Neural progenitor cell (in vitro differentiated cells): ENCODE measurements around the gene ZC3H10. TPM values are rescaled to one million over a fixed set of nuclear protein-coding genes. Genes with fewer than 3 reads are reported as not detected.

Source experiments
- DNase-seq: peaks from one replicate; pipeline ENCODE4 v3.0.0-alpha.2; 2016; ENCODE audit warnings: low spot score
- H2AFZ ChIP-seq: fragments of 200-600 bp; sonication (generic); replicated peaks from 2 replicates; pipeline ENCODE4 v1.6.1; 2016; ENCODE audit warnings: antibody characterized with exemption
- H3F3A ChIP-seq: fragments of 200-600 bp; sonication (generic); 2 replicates; pipeline ENCODE4 v1.6.1; 2016; ENCODE audit warnings: antibody characterized with exemption, low read depth
- H3K27ac ChIP-seq: fragments of 200-600 bp; sonication (generic); 2 replicates; pipeline ENCODE4 v1.5.1; 2016; ENCODE audit warnings: mild to moderate bottlenecking
- H3K27me3 ChIP-seq: fragments of 200-600 bp; sonication (generic); 2 replicates; pipeline ENCODE4 v1.6.1; 2016; ENCODE audit warnings: mild to moderate bottlenecking, moderate library complexity
- H3K36me3 ChIP-seq: fragments of 200-600 bp; sonication (generic); 2 replicates; pipeline ENCODE4 v1.5.1; 2016
- H3K4me1 ChIP-seq: fragments of 200-600 bp; sonication (generic); 2 replicates; pipeline ENCODE4 v1.6.1; 2016; ENCODE audit warnings: mixed run types
- H3K4me2 ChIP-seq: fragments of 200-600 bp; sonication (generic); 2 replicates; pipeline ENCODE4 v1.6.1; 2016
- H3K4me3 ChIP-seq: fragments of 200-600 bp; sonication (generic); 2 replicates; pipeline ENCODE4 v1.5.1; 2016
- H3K79me2 ChIP-seq: fragments of 200-600 bp; sonication (generic); 2 replicates; pipeline ENCODE4 v1.6.1; 2016; ENCODE audit warnings: low read depth
- H3K9ac ChIP-seq: fragments of 200-600 bp; sonication (generic); 2 replicates; pipeline ENCODE4 v1.6.1; 2016
- H3K9me3 ChIP-seq: fragments of 200-600 bp; sonication (generic); 2 replicates; pipeline ENCODE4 v1.5.1; 2016; ENCODE audit warnings: low read depth
- H4K20me1 ChIP-seq: fragments of 200-600 bp; sonication (generic); 2 replicates; pipeline ENCODE4 v1.6.1; 2016; ENCODE audit warnings: low read depth
- H3K27ac Mint-ChIP-seq: 3 replicates; pipeline ENCODE4 v1.8.0; 2021; ENCODE audit warnings: mixed read lengths
- H3K27me3 Mint-ChIP-seq: 2 replicates; pipeline ENCODE4 v1.8.0; 2022; ENCODE audit warnings: low read depth, mild to moderate bottlenecking, inconsistent platforms, moderate library complexity, mixed read lengths; ENCODE audit not compliant: insufficient read depth
- H3K36me3 Mint-ChIP-seq: 3 replicates; pipeline ENCODE4 v1.8.0; 2021; ENCODE audit warnings: mixed read lengths
- H3K4me1 Mint-ChIP-seq: 3 replicates; pipeline ENCODE4 v1.8.0; 2021; ENCODE audit warnings: mixed read lengths
- H3K4me3 Mint-ChIP-seq: 3 replicates; pipeline ENCODE4 v1.8.0; 2021; ENCODE audit warnings: mild to moderate bottlenecking, moderate library complexity, mixed read lengths
- H3K9me3 Mint-ChIP-seq: 3 replicates; pipeline ENCODE4 v1.8.0; 2020; ENCODE audit warnings: mixed read lengths
- EZH2 ChIP-seq: fragments of 200-600 bp; sonication (generic); IDR thresholded peaks from 2 replicates; pipeline ENCODE4 v1.6.1; 2017; ENCODE audit warnings: antibody characterized with exemption, mild to moderate bottlenecking, moderate library complexity
- EZH2phosphoT487 ChIP-seq: fragments of 200-600 bp; sonication (generic); IDR thresholded peaks from 2 replicates; pipeline ENCODE4 v1.6.1; 2017; ENCODE audit warnings: antibody characterized with exemption
- total RNA-seq: library from RNA; depleted of rRNA; stranded (reverse); fragments of >200 nt; gene quantifications from 2 replicates; pipeline ENCODE4 v1.2.3, GENCODE V29; 2015; ENCODE audit warnings: low replicate concordance
- TF ChIP-seq, protein P1 (sequence below): fragments of 200-600 bp; sonication (generic); IDR thresholded peaks from 2 replicates; pipeline ENCODE4 v1.5.1; 2017; ENCODE audit warnings: antibody characterized with exemption, mild to moderate bottlenecking

Gene ZC3H10
- total RNA-seq, 1 donor from 2014 or later: 10.8 TPM

DNA sequence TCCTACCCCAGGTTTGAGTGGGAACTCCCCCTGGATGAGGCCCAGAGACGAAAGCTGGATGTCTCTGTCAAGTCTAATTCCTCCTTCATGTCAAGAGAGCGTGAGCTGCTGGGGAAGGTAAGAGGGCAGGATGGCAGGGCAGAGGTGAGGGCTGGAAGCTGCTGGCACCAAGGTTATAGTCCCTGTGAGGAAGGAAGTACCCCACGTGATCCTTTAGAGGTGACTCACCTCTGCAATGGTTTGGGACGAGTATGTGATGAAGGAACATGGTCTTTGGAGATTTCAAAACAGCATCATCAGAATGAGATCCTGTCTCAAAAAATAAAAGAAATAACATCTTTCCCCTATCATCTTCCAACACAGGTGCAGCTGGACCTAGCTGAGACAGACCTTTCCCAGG lies 25.2 kb downstream of the ZC3H10 start:
- no peak overlapping the region for H2AFZ ChIP-seq
- Mint-ChIP-seq H3K4me3 (no peak overlapping the region), H3K27me3 (peaks cover 11% of the 10 kb centered on the region), H3K4me1 (no peaks in the 10 kb centered on the region), H3K36me3 (peaks cover 41% of the 10 kb centered on the region), H3K27ac (peak overlapping the region; percentile 52), H3K9me3 (no peaks in the 10 kb centered on the region)
- H3K4me1 ChIP-seq: no peaks in the 10 kb centered on the region
- no peaks in the 10 kb centered on the region for H3K79me2 ChIP-seq
- no peaks in the 10 kb centered on the region for H4K20me1 ChIP-seq
- H3K36me3 ChIP-seq: peaks cover 8% of the 10 kb centered on the region
- TF ChIP-seq, protein P1, sequence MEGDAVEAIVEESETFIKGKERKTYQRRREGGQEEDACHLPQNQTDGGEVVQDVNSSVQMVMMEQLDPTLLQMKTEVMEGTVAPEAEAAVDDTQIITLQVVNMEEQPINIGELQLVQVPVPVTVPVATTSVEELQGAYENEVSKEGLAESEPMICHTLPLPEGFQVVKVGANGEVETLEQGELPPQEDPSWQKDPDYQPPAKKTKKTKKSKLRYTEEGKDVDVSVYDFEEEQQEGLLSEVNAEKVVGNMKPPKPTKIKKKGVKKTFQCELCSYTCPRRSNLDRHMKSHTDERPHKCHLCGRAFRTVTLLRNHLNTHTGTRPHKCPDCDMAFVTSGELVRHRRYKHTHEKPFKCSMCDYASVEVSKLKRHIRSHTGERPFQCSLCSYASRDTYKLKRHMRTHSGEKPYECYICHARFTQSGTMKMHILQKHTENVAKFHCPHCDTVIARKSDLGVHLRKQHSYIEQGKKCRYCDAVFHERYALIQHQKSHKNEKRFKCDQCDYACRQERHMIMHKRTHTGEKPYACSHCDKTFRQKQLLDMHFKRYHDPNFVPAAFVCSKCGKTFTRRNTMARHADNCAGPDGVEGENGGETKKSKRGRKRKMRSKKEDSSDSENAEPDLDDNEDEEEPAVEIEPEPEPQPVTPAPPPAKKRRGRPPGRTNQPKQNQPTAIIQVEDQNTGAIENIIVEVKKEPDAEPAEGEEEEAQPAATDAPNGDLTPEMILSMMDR: no peak
- TF ChIP-seq EZH2 (no peak), EZH2phosphoT487 (no peak)
- no peaks in the 10 kb centered on the region for H3K9me3 ChIP-seq
- no peak overlapping the region for H3K27ac ChIP-seq
- DNase-seq: no peak
- H3F3A ChIP-seq: peaks cover 19% of the 10 kb centered on the region
- no peak overlapping the region for H3K4me2 ChIP-seq
- no peaks in the 10 kb centered on the region for H3K27me3 ChIP-seq
- no peak overlapping the region for H3K9ac ChIP-seq
- no peak overlapping the region for H3K4me3 ChIP-seq

- Histone ChIP-seq H3K36me3 (peaks cover 8% of the 10 kb centered on the region), H3K27me3 (no peaks in the 10 kb centered on the region), H4K20me1 (no peaks in the 10 kb centered on the region), H3K9ac (no peak overlapping the region), H3K4me3 (no peak overlapping the region), H3K4me2 (no peak overlapping the region), H2AFZ (no peak overlapping the region), H3K27ac (no peak overlapping the region), H3F3A (peaks cover 19% of the 10 kb centered on the region), H3K4me1 (no peaks in the 10 kb centered on the region), H3K79me2 (no peaks in the 10 kb centered on the region), H3K9me3 (no peaks in the 10 kb centered on the region)
- Mint-ChIP-seq H3K4me3 (no peak overlapping the region), H3K4me1 (no peaks in the 10 kb centered on the region), H3K27ac (no peak overlapping the region), H3K27me3 (peaks cover 6% of the 10 kb centered on the region), H3K9me3 (no peaks in the 10 kb centered on the region), H3K36me3 (peaks cover 34% of the 10 kb centered on the region)
- TF ChIP-seq, protein P1: no peak
- TF ChIP-seq EZH2: no peak
- TF ChIP-seq EZH2phosphoT487: no peak
- DNase-seq: no peak
Measured at GRCh38 chr12:56143870-56144269, 25.8 kb downstream of the ZC3H10 start.

GRCh38 chr12:56145217-56145616 lies 27.2 kb downstream of the ZC3H10 start:
- H3K9me3 ChIP-seq: no peaks in the 10 kb centered on the region
- peaks cover 19% of the 10 kb centered on the region for H3F3A ChIP-seq
- H3K27ac Mint-ChIP-seq: no peak overlapping the region
- H3K36me3 ChIP-seq: peaks cover 8% of the 10 kb centered on the region
- H3K4me1 ChIP-seq: no peaks in the 10 kb centered on the region
- no peak overlapping the region for H3K4me3 ChIP-seq
- no peak for TF ChIP-seq EZH2
- TF ChIP-seq EZH2phosphoT487: no peak
- TF ChIP-seq, protein P1: no peak
- H3K4me3 Mint-ChIP-seq: no peak overlapping the region
- H3K4me2 ChIP-seq: no peak overlapping the region
- H3K27ac ChIP-seq: no peak overlapping the region
- no peak for DNase-seq
- no peaks in the 10 kb centered on the region for H3K9me3 Mint-ChIP-seq
- H3K9ac ChIP-seq: no peak overlapping the region
- no peaks in the 10 kb centered on the region for H4K20me1 ChIP-seq
- peaks cover 3% of the 10 kb centered on the region for H3K27me3 Mint-ChIP-seq
- no peaks in the 10 kb centered on the region for H3K27me3 ChIP-seq
- H2AFZ ChIP-seq: no peak overlapping the region
- peaks cover 29% of the 10 kb centered on the region for H3K36me3 Mint-ChIP-seq
- H3K4me1 Mint-ChIP-seq: no peaks in the 10 kb centered on the region
- no peaks in the 10 kb centered on the region for H3K79me2 ChIP-seq
